ENCODE measurements around the gene MBOAT1.
"Not testable (repeated sequence)": the region's sequence is repeated elsewhere in the genome, so short reads cannot be mapped to it uniquely, and the experiment has no call there.

MBOAT1 gene

DNA sequence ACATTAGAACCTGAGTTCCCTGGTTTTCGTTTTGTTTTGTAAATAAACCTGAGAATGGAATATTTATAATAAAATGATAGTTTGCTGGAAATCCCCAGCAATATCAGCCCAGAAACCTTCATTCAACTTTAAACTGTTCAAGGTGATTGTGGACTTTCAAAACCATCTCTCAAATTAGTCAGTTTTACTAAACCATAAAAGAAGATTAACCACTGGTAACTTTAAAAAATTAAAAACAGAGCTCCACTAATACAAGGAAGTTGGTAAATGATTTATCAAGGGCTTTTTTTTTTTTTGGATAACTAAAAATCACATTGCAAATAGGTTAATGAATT, 10.0 kb downstream of the MBOAT1 start:
- DNase-seq = no peak

DNA sequence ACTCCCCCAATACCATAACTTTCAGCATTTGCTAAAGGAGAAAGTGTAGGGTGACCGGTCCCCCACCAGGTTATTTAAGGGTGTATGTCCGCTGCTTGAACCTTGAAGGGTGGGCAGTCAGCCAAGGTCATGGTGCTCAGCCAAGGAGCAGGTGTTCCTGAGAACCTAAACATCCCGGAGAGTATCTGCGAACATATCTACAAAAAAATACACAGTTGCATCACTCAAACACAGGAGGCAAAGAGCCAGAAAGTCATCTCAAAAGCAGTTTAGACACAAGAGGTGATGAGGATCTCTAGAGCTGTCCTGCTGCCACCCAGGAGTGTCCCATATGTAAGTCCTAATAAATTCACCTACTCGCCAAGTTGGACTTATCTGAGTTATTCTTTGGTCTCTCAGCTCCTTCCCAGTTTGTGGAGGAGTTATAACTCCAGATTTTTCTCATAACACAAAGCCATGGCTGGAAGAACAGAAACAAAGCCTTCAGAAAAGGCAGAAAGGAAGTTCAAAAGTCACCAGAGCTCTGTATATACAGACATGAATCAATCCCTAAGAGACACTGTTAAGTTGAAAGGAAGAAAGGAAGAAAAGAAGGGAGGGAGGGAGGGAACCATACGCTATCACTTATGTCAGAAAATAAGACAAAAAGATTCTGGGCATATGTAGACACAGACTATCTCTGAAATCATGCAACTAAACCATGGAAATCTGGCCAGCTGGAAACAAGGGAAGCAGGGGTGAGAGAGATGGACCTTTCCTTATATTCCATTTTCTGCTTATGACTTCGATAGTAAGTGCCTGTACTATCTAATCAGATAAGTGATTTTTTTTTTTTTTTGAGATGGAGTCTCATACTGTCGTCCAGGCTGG, 11.3 kb downstream of the MBOAT1 start:
- DNase-seq = no peak

DNA sequence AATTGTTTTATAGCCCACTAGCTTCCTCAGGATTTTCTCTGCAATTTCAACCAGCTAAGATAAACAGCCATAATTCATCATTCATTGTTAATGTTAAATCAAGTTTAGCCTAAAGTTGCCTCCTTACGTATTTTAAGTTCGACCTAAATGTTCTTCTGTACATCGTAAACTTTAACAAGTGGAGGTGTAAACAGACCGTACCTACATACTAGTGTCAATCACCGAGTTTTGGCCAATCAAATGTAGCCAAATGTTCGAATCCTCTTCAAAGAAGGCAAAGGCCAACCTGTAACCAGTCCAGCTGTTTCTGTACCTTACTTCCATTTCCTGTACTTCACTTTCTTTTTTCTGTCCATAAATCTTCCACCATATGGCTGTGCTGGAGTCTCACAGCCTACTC, 13.5 kb downstream of the MBOAT1 start:
- DNase-seq = no peak

DNA sequence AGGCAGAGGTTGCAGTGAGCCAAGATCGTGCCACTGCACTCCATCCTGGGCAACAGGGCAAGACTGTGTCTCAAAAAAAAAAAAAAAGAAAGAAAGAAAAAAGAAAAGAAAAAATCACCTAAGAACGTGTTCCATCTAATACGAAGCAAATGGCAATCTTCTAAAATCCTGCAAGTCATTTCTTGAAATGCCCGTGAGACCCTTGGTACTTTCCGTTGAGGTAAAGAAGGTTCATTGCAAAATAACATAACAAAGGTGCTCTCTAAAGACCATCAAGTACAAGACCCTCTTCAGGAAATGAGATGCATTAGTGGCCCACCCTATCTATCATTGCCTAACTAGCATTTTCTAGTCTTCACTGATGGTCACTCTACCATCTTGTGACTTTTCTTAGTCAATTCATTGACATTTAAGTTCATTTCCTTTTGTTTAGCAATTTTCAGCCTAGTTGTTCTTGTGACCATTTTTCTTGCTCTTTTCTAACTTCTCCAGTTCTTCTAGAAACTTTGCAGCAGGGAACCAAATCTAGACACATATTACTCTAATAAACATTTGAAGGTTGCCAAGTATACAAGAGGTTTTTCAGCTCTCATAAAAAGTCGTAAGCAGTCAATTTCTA, 14.0 kb downstream of the MBOAT1 start:
- no peak for DNase-seq

DNA sequence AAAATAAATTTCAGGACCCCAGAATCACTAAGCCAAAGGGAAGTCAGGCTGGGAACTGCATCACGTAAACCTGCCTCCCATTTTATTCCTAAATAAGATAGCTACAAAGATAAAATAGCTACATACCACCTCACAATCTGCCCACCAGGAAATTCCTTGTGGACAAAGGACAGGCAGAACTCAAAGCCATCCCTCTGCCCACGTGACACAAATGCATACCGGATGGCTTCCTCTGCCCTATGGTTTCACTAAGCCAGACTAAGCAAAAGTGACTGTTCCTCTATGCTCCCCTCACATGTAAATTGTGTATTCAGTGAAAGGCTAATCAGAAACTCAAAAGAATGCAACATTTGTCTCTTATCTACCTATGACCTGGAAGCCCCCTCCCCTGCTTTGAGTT, 15.0 kb downstream of the MBOAT1 start:
- no peak for DNase-seq

DNA sequence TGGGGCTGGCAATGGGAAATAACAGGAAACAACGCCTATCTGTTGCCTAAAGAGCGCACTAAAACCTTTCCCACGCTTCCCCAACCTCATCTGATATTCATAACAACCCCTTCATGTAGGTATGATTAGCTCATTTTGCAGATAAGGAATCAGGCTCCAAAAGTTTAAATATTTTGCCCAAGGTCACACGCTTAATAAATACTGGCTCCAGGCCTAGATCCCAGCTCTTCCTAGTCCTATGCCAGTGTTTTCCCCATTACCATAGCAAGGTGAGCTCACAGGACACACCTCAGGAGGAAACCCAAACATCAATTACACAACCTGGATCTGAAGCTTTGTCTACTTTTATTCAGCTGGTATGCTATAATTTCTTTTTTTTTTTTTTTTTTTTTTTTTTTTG, 19.6 kb downstream of the MBOAT1 start:
- DNase-seq = no peak

DNA sequence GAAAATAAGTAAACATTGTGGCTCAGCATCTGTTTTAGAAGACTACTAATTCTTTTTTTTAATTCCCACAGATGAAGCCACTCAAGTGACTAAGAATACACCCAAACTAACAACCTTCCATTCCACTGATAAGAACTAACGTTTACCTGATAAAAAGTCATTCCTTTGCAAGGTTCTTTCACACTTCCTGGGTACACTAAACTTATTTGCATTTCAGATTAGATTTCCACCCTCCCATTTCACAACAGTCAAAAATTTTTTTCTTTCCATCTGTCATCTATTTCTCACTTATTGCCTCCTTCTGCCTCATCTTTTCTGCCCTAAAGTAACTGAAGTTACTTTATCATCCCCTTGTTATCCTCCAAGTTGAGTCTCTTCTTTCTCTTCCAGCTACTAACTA, 20.3 kb downstream of the MBOAT1 start:
- no peak for DNase-seq

DNA sequence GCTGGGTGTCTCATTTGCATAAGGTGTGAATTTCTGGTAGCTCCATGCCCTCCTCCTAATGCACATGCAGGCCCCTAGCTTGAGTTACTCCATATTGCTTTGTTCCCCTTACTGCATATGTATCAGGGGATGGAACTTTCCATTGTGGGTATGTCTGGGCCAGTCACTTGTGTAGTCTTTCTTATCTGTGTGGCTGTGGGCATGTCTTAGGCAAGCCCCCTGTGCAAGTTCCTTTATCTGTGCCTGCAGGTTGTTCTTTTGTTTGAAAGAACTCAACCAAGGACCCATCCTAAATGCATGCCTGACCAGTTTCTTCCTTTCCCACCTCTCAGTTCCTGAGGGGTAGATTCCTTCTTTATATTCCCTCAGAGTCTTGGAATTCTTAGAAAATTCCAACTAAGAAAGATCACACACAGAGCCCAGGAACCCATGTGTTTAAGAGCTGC, 23.6 kb downstream of the MBOAT1 start:
- DNase-seq = no peak

DNA sequence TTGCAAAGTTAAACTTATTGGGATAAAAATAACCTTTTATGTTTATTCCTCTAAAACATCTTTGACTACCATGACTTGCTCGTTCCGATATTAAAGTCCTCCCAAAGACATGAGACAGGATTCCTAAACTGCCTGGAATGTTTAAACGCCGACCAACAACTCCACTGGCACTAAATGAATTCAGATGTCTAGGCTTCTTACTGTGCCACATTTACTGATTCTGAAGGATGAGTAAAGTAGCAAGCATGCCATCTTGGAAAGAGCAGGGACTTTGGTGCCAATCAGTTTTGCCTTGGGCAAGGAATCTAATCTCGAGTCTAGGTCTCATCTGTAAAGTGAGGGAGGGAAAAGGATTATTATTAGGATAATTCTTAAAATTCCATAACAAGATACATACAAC, 25.3 kb downstream of the MBOAT1 start:
- DNase-seq = no peak

DNA sequence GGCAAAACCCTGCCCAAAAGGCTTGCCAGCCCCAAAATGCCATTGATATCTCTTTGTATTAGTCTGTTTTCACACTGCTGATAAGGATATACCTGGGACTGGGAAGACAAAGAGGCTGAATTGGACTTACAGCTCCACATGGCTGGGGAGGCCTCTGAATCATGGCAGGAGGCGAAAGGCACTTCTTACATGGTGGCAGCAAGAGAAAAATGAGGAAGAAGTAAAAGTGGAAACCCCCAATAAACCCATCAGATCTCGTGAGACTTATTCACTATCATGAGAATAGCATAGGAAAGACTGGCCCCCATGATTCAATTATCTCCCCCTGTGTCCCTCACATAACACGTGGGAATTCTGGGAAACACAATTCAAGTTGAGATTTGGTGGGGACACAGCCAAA, 28.6 kb downstream of the MBOAT1 start:
- DNase-seq = no peak

DNA sequence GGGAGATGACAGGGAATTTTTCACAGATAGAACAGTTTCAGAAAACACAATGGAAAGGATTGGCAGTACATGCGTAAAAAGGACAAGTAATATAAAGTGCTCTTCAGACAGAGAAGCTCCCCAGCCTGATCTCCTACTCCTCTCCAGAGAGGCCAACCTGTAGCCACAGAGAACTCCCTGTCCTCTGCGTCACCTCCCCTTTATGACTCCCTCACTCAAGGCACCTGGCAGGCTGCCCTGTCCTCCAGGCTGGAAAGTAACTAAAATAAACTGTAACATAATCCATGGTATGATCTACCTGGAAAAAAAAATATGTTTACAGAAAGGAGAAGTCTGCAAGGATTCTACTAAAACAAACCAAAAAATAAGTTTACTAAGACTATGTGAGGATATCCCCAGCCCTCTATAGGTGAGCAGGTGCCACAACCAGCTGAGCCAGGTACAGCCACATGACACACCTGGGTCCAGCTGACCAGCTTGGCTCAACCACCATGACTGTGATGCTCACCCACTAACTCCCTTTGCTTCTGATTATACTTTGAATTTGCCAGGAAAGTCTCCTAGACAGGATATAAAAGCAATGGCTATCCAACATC, 29.2 kb downstream of the MBOAT1 start:
- no peak for DNase-seq

DNA sequence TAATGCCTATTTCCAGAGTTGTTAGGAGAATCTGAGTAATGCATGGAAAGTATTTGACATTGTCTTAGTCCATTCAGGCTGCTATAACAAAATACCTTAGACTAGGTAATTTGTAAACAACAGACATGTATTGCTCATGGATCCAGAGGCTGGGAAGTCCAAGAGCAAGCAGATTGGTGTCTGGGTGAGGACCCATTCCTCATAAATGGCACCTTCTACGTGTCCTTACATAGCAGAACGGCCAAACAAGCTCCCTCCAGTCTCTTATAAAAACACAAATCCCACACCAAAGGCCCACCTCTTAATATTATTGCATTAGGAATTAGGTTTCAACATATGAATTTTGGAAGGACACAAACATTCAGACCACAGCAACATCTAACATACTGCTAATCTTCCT, 30.2 kb downstream of the MBOAT1 start:
- DNase-seq = no peak

DNA sequence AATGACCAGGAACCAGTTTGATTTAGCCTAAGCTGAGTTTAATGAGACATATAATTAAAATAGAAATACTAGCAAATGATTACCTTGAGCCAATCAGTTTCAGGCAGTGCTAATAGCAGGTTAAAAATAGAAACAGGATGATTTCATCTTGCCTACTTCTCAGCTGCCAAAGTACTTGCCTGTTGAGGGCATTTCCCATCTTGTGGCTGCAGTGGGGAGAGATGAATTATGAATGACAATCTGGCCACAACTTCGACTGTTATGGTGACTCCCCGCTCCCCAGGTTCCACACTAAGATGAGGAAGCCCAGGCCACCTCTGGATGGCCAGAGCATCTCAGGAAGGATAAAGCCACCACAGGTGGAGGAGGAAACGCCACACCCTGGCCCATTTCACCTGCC, 31.3 kb downstream of the MBOAT1 start:
- no peak for DNase-seq

DNA sequence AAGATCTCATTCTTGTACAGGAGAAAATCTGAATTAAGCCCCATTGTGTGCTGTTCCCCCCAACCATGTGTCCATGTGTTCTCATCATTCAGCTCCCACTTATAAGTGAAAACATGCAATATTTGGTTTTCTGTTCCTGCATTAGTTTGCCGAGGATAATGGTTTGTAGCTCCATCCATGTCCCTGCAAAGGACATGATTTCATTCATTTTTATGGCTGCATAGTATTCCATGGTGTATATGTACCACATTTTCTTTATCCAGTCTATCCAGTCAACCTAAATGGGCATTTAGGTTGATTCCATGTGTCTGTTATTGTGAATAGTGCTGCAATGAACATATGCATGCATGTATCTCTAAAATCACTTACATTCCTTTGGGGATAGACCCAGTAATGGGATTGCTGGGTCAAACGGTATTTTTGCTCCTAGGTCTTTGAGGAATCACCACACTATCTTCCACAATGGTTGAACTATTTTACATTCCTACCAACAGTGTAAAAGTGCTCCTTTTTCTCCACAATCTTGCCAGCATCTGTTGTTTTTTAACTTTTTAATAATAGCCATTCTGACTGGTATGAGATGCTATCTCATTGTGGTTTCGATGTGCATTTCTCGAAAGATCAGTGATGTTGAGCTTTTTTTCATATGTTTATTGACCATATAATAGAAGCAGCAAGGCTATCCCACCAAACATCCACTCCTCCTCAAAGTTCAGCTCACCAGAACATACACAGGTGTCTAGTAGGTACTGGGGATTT, 32.8 kb downstream of the MBOAT1 start:
- not testable (repeated sequence) for DNase-seq

DNA sequence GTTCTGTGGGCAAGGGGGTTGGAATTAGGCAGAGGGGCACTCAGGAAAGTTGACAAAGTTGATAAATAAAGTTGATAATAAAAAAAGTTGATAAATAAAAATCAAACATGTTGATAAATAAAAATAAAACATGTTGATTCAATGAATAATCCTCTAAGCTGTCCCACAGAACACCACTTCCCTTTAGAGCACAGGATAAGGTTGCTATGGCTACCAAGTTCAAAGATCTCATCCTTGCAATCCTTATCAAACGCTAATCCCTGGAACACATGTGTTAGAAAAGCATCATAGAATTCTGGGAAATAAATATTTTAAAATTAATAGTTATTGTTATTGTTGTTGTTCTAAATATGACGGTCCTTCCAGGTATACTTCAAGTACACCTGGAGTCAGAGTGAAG, 33.9 kb downstream of the MBOAT1 start:
- no peak for DNase-seq

DNA sequence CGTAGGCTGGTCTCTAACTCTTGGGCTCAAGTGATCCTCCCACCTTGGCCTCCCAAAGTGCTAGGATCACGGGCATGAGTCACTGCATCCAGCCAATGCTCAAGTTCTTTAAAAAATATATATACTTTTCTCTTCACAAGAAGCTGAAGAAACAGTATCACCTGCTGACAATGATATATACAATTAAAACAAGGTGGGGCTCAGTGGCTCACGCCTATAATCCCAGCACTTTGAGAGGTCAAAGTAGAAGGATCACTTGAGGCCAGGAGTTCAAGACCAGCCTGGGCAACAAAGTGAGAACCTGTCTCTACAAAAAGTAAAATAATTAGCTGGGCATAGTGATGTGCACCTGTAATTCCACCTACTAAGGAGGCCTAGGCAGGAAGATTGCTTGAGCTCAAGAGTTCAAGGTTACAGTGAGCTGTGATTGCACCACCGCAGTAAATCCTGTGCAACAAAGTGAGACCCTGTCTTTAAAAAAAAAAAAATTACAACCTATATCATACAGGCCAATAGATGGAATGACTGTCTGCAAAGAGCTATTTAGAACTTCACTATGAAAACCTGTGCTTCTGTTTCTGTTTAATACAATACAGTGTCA, 36.4 kb downstream of the MBOAT1 start:
- DNase-seq = no peak

DNA sequence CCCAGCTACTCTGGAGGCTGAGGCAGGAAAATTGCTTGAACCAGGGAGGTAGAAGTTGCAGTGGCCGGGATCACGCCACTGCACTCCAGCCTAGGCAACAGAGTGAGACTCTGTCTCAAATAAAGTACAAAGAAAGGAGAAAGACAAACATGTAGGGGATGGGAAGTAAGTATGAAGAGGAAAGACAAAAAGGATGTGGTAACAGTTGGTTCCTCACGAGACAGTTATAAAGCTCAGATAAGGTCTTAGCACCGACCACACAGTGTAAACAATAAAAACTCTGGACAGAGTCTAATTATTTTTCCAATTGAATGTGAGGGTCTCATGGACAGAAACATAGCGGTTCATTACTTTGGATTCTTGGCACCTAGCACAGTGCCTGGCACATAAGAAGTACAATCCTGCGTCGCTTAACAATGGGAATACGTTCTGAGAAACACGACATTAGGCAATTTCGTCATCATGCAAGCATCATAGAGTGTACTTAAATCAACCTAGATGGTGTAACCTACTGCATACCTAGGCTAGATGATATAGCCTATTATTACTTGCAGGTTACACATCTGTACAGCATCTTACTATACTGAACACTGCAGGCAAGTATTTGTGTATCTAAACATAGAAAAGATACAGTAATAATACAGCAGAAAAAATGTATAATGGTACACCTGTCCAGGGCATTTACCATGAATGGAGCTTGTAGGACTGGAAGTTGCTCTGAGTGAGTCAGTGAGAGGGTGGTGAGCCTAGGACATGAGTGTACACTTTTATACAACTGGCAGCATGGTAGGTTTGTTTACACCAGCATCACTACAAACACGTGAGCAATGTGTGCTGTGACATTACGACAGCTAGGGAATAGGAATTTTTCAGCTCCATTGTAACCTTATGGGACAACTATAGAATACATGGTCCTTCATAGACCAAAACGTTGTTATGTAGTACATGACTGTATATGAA, 38.2 kb downstream of the MBOAT1 start:
- DNase-seq = no peak

DNA sequence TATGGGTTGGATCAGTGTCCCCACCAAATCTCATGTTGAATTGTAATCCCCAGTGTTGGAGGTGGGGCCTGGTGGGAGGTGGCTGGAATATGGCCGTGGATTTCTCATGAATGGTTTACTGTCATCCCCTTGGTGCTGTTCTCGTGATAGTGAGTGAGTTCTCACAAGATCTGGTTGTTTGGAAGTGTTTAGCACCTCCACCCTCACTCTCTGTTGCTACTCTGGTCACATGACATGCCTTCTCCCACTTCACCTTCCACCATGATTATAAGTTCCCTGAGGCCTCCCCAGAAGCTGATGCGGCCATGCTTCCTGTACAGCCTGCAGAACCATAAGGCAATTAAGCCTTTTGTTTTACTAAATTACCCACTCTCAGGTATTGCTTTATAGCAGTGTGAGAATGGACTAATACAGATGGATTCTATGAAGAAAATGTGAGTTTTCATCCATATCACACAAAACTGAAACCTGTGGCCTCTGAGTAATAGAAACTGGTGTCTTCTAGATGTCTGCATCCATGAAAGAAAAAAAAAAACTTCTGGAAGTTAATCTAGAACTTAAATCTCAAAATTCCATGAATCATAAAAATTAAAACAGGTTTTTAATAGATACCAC, 39.3 kb downstream of the MBOAT1 start:
- no peak for DNase-seq

DNA sequence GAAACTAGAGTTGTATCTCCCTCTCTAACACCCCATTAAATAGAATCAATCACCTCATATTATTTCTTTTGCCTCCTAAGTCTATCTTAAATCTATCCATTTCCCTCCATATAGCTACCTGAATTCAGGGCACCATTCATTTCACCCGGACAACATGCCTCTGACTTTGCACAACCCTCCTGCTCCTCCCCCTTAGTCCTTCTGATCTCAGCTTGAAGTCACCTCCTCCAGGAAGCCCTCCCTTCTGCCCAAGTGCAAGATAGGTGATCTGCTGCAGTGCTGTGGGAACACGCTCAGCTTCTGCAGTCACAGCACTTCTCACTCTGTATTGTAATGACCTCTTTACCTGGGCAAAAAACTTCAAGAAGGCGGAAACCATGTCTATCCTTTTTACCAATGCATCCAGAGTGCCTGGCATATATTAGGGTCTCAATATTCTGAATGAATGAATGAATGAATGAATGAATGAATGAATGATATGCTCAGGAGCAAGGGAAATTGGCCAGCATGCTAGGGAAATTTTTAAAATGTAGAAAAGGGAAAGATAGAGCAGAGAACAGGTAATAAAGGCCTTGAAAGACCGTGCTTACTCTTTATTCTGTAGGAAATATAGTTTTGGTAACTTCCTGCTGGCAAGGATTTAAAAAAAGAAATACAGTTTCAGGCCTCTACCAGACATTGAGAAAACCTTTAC, 41.7 kb downstream of the MBOAT1 start:
- no peak for DNase-seq

DNA sequence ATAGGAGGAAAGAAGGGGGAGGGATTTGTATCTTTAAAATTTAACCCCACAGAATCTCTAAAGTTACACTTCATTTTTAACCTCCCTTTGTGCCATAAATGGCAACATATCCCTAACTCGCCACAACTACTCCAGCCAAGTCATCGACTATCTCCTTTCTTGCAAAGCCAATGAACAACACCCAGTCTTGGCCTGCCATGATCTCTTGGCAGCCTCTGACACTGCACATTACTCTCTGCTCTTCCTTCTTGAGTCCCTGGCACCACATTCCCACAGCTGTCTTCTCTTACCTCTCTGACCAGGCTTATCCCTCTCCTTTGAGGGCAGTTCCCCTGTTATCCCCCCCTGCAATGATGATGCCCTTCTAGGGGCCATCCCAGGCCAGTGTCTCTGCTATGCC, 42.5 kb downstream of the MBOAT1 start:
- no peak for DNase-seq

DNA sequence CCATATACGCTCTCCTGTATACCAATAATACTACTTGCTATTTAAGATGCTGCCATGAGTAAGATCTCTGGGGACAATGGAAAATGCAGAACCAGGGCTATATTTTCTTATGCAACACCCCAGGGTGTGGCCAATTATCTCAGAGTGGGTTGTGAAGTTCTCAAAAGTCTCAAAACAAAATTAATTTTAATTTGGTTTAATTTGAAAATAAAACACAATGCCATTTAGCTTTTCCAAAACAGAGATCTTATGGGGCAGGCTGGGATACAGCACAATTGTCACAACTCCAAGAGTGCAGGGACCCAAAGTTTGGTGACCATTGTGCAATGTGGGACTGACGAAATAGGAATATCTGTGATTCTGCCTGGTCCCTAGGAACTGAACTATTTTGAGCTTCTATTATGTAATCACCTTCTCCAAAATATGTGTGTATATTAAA, 43.1 kb downstream of the MBOAT1 start:
- DNase-seq = no peak
